Heart left ventricle (tissue), 13 donors: ENCODE results near the gene CAPN14.

Experiments
- CTCF ChIP-seq, 12 donors: fragments of 200-600 bp; sonication (generic) in 4 of 12; IDR thresholded peaks; one replicate each; pipeline versions ENCODE4 v1.5.0 to v1.8.0; 2018 to 2022; ENCODE audit warnings: antibody characterized with exemption in 12 of 12, mild to moderate bottlenecking in 5 of 12
- POLR2A ChIP-seq, 2 donors: fragments of 450-650 bp; IDR thresholded peaks; one replicate each; pipeline ENCODE4 v1.6.1; 2017; ENCODE audit warnings: antibody characterized with exemption in 2 of 2, mild to moderate bottlenecking in 2 of 2, moderate library complexity in 2 of 2
- donor health status: ischemic (EF 13 %, LVEDD 7.1; RV severe dilation, severe dysfunction).
- donor health status: DM: no; HTN: yes; CAD: no.
- donor health status: DM: no; HTN: no; CAD: no.
- donor health status: ischemic (EF 25% LVEDD 6.9; RV normal size, moderate dysfunction).
- donor health status: ischemic (EF 25% LVEDD 5.7; RV mildly dilated, moderate dysfunction).
- donor health status: ischemic (EF 35%, LVEDD 5.7; RV mildly dilated, moderate dysfunction).
- donor health status: nonischemic (EF 11% LVEDD 7.7; RV severe dilation, severe dysfunction).
- donor health status: DM: yes; HTN: yes; CAD: no.
- donor health status: PGD.
- donor health status: ischemic (EF 29% LVEDD 5.4; RV normal size, mild dysfunction).
- donor health status: nonischemic (EF 23%, LVEDD 6.1; RV moderate dilation, normal function).

DNA sequence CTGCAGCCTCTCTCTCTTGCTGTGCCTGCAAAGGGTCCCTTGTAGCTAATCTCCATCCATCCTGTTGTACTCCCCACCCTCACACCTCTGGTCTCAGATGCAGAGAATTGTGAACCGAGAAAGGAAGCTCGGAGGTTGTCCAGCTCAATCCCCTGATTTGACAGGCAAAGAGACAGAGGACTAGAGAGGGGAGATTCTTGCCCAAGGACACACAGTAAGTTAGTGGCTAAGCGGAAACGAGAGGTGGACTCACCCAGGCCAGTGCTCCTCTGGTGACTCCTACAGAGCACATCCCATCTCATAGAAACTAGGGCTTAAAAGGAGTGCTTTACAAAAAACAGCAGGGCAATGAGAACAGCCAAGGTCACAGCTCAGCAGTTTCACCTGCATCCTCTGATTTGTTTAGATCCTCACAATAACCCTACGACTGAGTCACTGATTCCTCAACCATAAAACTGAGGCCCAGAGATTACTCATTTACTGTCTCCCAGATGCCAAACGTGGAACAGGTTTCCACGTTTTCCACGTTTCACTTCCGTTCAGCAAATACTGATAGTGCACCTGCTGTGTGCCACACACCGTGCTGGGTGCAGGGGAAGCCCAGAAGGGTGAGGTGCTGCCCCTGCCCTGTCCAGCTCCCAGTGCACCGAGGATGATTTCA is 38.7 kb upstream of the CAPN14 start:
- TF ChIP-seq CTCF (IDR thresholded peaks at IDR 0.05) (no peak), POLR2A (IDR thresholded peaks at IDR 0.05) (no peak)
